HUES48 (cell line): Measurements from ENCODE around the gene WNK2.

Experiments used
- H3K27ac ChIP-seq: one replicate; pipeline ENCODE4 v1.7.0; 2013; ENCODE audit warnings: low read depth, low read length, inconsistent platforms
- H3K27me3 ChIP-seq: 2 replicates; pipeline ENCODE4 v1.6.1; 2013; ENCODE audit warnings: mild to moderate bottlenecking, low read length; ENCODE audit not compliant: control insufficient read depth, insufficient read depth
- H3K36me3 ChIP-seq: 2 replicates; pipeline ENCODE4 v1.6.1; 2013; ENCODE audit warnings: low read length; ENCODE audit not compliant: control insufficient read depth, insufficient read depth
- H3K4me1 ChIP-seq: 2 replicates; pipeline ENCODE4 v1.6.1; 2013; ENCODE audit warnings: mild to moderate bottlenecking, low read length; ENCODE audit not compliant: control insufficient read depth, insufficient read depth
- H3K4me3 ChIP-seq: 2 replicates; pipeline ENCODE4 v1.5.1; 2013; ENCODE audit warnings: mild to moderate bottlenecking, low read depth, low read length
- H3K9ac ChIP-seq: 2 replicates; pipeline ENCODE4 v1.6.1; 2013; ENCODE audit warnings: mild to moderate bottlenecking, low read depth, low read length, moderate library complexity
- H3K9me3 ChIP-seq: 2 replicates; pipeline ENCODE4 v1.6.1; 2013; ENCODE audit warnings: low read length; ENCODE audit not compliant: control insufficient read depth, insufficient read depth

Gene WNK2

GRCh38 chr9:93178851-93179786 lies 4.8 kb upstream of the WNK2 start:
- Histone ChIP-seq H3K9me3 (no peaks in the 10 kb centered on the region), H3K9ac (no peak overlapping the region), H3K27me3 (peaks cover 25% of the 10 kb centered on the region), H3K36me3 (no peaks in the 10 kb centered on the region), H3K4me3 (no peak overlapping the region), H3K27ac (no peak overlapping the region), H3K4me1 (no peaks in the 10 kb centered on the region)

- Histone ChIP-seq H3K9me3 (no peaks in the 10 kb centered on the region), H3K27me3 (peaks cover 40% of the 10 kb centered on the region), H3K4me3 (no peak overlapping the region), H3K4me1 (no peaks in the 10 kb centered on the region; the same call in 1 of the 2 replicates), H3K9ac (no peak overlapping the region), H3K36me3 (no peaks in the 10 kb centered on the region), H3K27ac (no peak overlapping the region)
These were observed 3.0 kb upstream of the WNK2 start for GRCh38 chr9:93180938-93181337.

- Histone ChIP-seq H3K4me3 (no peak overlapping the region), H3K27ac (no peak overlapping the region), H3K27me3 (peaks cover 44% of the 10 kb centered on the region), H3K36me3 (no peaks in the 10 kb centered on the region), H3K9ac (no peak overlapping the region), H3K9me3 (no peaks in the 10 kb centered on the region), H3K4me1 (no peaks in the 10 kb centered on the region; the same call in 1 of the 2 replicates)
These were observed 2.1 kb upstream of the WNK2 start for GRCh38 chr9:93181672-93182435.

- no peaks in the 10 kb centered on the region; the same call in 1 of the 2 replicates for H3K4me1 ChIP-seq
- H3K36me3 ChIP-seq: no peaks in the 10 kb centered on the region
- H3K27me3 ChIP-seq: peaks cover 44% of the 10 kb centered on the region
- H3K4me3 ChIP-seq: no peak overlapping the region
- no peaks in the 10 kb centered on the region for H3K9me3 ChIP-seq
- H3K27ac ChIP-seq: no peak overlapping the region
- H3K9ac ChIP-seq: no peak overlapping the region
These were observed 1.4 kb upstream of the WNK2 start for GRCh38 chr9:93182572-93182971.

- peaks cover 44% of the 10 kb centered on the region for H3K27me3 ChIP-seq
- H3K36me3 ChIP-seq: no peaks in the 10 kb centered on the region
These were observed 742 bp upstream of the WNK2 start for GRCh38 chr9:93183131-93183662.

GRCh38 chr9:93184432-93185265 lies 710 bp downstream of the WNK2 start:
- Histone ChIP-seq H3K9me3 (no peaks in the 10 kb centered on the region), H3K27me3 (peaks cover 44% of the 10 kb centered on the region), H3K36me3 (no peaks in the 10 kb centered on the region), H3K9ac (no peak overlapping the region), H3K4me3 (peak overlapping the region; percentile 67), H3K27ac (no peak overlapping the region), H3K4me1 (peaks cover 5% of the 10 kb centered on the region; the same call in 1 of the 2 replicates)

More at GRCh38 chr9:93183131-93183662, 742 bp upstream of the WNK2 start:
- no peaks in the 10 kb centered on the region; the same call in 1 of the 2 replicates for H3K4me1 ChIP-seq
- no peak overlapping the region for H3K9ac ChIP-seq
- no peak overlapping the region for H3K27ac ChIP-seq
- no peaks in the 10 kb centered on the region for H3K9me3 ChIP-seq
- peak overlapping the region; percentile 67; the same call in 1 of the 2 replicates for H3K4me3 ChIP-seq

- no peak overlapping the region for H3K27ac ChIP-seq
- H3K4me3 ChIP-seq: peak overlapping the region; percentile 67
- H3K36me3 ChIP-seq: no peaks in the 10 kb centered on the region
- peaks cover 44% of the 10 kb centered on the region for H3K27me3 ChIP-seq
- H3K9ac ChIP-seq: peak overlapping the region; percentile 50; the same call in 1 of the 2 replicates
- H3K9me3 ChIP-seq: no peaks in the 10 kb centered on the region
- H3K4me1 ChIP-seq: peaks cover 5% of the 10 kb centered on the region; the same call in 1 of the 2 replicates
These were observed 1.6 kb downstream of the WNK2 start for GRCh38 chr9:93185266-93186214.

- Histone ChIP-seq H3K27ac (no peak overlapping the region), H3K4me1 (peaks cover 5% of the 10 kb centered on the region; the same call in 1 of the 2 replicates), H3K9me3 (no peaks in the 10 kb centered on the region), H3K4me3 (no peak overlapping the region; the same call in 1 of the 2 replicates), H3K9ac (no peak overlapping the region), H3K27me3 (peaks cover 44% of the 10 kb centered on the region), H3K36me3 (no peaks in the 10 kb centered on the region)
These were observed 2.4 kb downstream of the WNK2 start for GRCh38 chr9:93186215-93186945.

- Histone ChIP-seq H3K9ac (no peak overlapping the region), H3K27ac (no peak overlapping the region), H3K36me3 (no peaks in the 10 kb centered on the region), H3K9me3 (no peaks in the 10 kb centered on the region), H3K4me1 (peaks cover 5% of the 10 kb centered on the region; the same call in 1 of the 2 replicates), H3K4me3 (no peak overlapping the region), H3K27me3 (peaks cover 38% of the 10 kb centered on the region)
These were observed 3.1 kb downstream of the WNK2 start for GRCh38 chr9:93187047-93187446.
